GM12878 (cell line): ENCODE results near the gene RTN3. TPM values are rescaled to one million over a fixed set of nuclear protein-coding genes. Genes with fewer than 3 reads are reported as not detected.

Source experiments
- ATAC-seq: fragments of 200-7000 bp; cut with Tn5 transposase; 3 replicates; pipeline ENCODE4 v1.9.1; 2020; ENCODE audit warnings: mild to moderate bottlenecking, moderate library complexity
- BruUV-seq: library from RNA; stranded (reverse); fragments of 400-500 nt; replicated peaks from 2 replicates; lab custom pipeline; 2021; lab: Mats Ljungman, UMichigan
- CTCF ChIA-PET: fragments of 300-600 bp; sonication (Branson Sonifier 250); formaldehyde crosslinking; extraction: SDS; loops from one replicate; lab custom pipeline; 2021; ENCODE audit warnings: inconsistent platforms; lab: Yijun Ruan, JAX
- POLR2A ChIA-PET: fragments of 350-600 bp; formaldehyde crosslinking; extraction: SDS; loops from one replicate; lab custom pipeline; 2021; ENCODE audit warnings: inconsistent platforms; lab: Charles Lee
- RAD21 ChIA-PET: fragments of 300-600 bp; sonication (Branson Sonifier 250); formaldehyde crosslinking; loops from one replicate; lab custom pipeline; 2023; ENCODE audit warnings: antibody characterized with exemption; ENCODE audit not compliant: unreplicated experiment; lab: Charles Lee
- SMC1A ChIA-PET: fragments of 300-600 bp; sonication (Branson Sonifier 250); formaldehyde crosslinking; loops from one replicate; lab custom pipeline; 2023; ENCODE audit not compliant: unreplicated experiment, uncharacterized antibody; lab: Charles Lee
- DNase-seq: peaks from one replicate; pipeline ENCODE4 v3.0.0-alpha.2; 2011; ENCODE audit warnings: low read depth, low spot score
- FAIRE-seq: peaks from 3 replicates; lab custom pipeline; 2011; peaks lifted over from hg19 to GRCh38; lab: Jason Lieb, UNC
- H2AFZ ChIP-seq: 2 replicates; pipeline ENCODE4 v1.6.0; 2011; ENCODE audit warnings: low read depth, low read length, control low read depth; ENCODE audit not compliant: control insufficient read depth
- H3K27ac ChIP-seq: 2 replicates; pipeline ENCODE4 v1.5.1; 2011; ENCODE audit warnings: control low read depth; ENCODE audit not compliant: control insufficient read depth, insufficient read depth
- H3K27me3 ChIP-seq, 2 experiments: replicated peaks in 1 of 2; 2 replicates each; pipeline versions ENCODE4 v1.6.0 to v1.6.1; 2011; ENCODE audit warnings: low read length in 1 of 2; ENCODE audit not compliant: control insufficient read depth in 2 of 2, insufficient read depth in 2 of 2
- H3K36me3 ChIP-seq, 2 experiments: 2 replicates each; pipeline ENCODE4 v1.5.1; 2011; ENCODE audit warnings: low read length in 1 of 2; ENCODE audit not compliant: control insufficient read depth in 2 of 2, insufficient read depth in 2 of 2
- H3K4me1 ChIP-seq: 2 replicates; pipeline ENCODE4 v1.6.1; 2011; ENCODE audit warnings: mild to moderate bottlenecking, low read length, moderate library complexity, mixed read lengths; ENCODE audit not compliant: control insufficient read depth, insufficient read depth
- H3K4me2 ChIP-seq: 2 replicates; pipeline ENCODE4 v1.6.0; 2011; ENCODE audit warnings: control low read depth; ENCODE audit not compliant: control insufficient read depth, insufficient read depth
- H3K4me3 ChIP-seq: fragments of 200-600 bp; sonication (generic); 2 replicates; pipeline ENCODE4 v1.5.1; 2016
- H3K79me2 ChIP-seq: 2 replicates; pipeline ENCODE4 v1.6.0; 2011; ENCODE audit warnings: low read length; ENCODE audit not compliant: control insufficient read depth, insufficient read depth
- H3K9ac ChIP-seq: 2 replicates; pipeline ENCODE4 v1.8.0; 2011; ENCODE audit warnings: low read length, control low read depth, mixed read lengths; ENCODE audit not compliant: control insufficient read depth, insufficient read depth
- H3K9me3 ChIP-seq: replicated peaks from 3 replicates; pipeline ENCODE4 v1.5.1; 2011; ENCODE audit warnings: mild to moderate bottlenecking, low read length; ENCODE audit not compliant: control insufficient read depth, insufficient read depth
- H4K20me1 ChIP-seq: 2 replicates; pipeline ENCODE4 v1.6.0; 2011; ENCODE audit not compliant: control insufficient read depth, insufficient read depth
- HDAC6 ChIP-seq: fragments of 200-600 bp; sonication (generic); IDR thresholded peaks from one replicate; pipeline ENCODE4 v1.8.0; 2017; ENCODE audit warnings: antibody characterized with exemption; ENCODE audit not compliant: unreplicated experiment
- IKZF2 ChIP-seq, 2 experiments: fragments of 450-650 bp; IDR thresholded peaks; 2 replicates each; pipeline ENCODE4 v1.6.1; 2017; ENCODE audit warnings: mild to moderate bottlenecking in 2 of 2, moderate library complexity in 2 of 2
- JUND ChIP-seq: IDR thresholded peaks from 2 replicates; pipeline ENCODE4 v1.6.1; 2012; ENCODE audit warnings: low read depth, mild to moderate bottlenecking, low read length, improper control_type of control experiment, moderate library complexity
- LARP7 ChIP-seq: fragments of 450-650 bp; IDR thresholded peaks from 2 replicates; pipeline ENCODE4 v1.6.1; 2017; ENCODE audit warnings: mild to moderate bottlenecking
- MEF2A ChIP-seq: IDR thresholded peaks from 2 replicates; pipeline ENCODE4 v1.6.1; 2011; ENCODE audit warnings: low read depth, mild to moderate bottlenecking, low read length, moderate library complexity; ENCODE audit not compliant: insufficient read depth
- MTA2 ChIP-seq: fragments of 450-650 bp; IDR thresholded peaks from 2 replicates; pipeline ENCODE4 v1.6.1; 2016; ENCODE audit warnings: low read depth, mild to moderate bottlenecking, moderate library complexity
- NBN ChIP-seq: fragments of 450-650 bp; IDR thresholded peaks from 2 replicates; pipeline ENCODE4 v1.6.1; 2016
- NR2C2 ChIP-seq: IDR thresholded peaks from 2 replicates; pipeline ENCODE4 v1.6.1; 2011; ENCODE audit warnings: borderline replicate concordance, low read depth; ENCODE audit not compliant: control insufficient read depth, insufficient read length
- POLR2AphosphoS2 ChIP-seq: IDR thresholded peaks from 2 replicates; pipeline ENCODE4 v1.6.1; 2011; ENCODE audit warnings: low read depth, mild to moderate bottlenecking, low read length, improper control_type of control experiment, moderate library complexity
- SIN3A ChIP-seq: IDR thresholded peaks from 2 replicates; pipeline ENCODE4 v1.6.1; 2012; ENCODE audit warnings: low read depth, low read length, improper control_type of control experiment
- SUZ12 ChIP-seq: fragments of 200-600 bp; sonication (generic); IDR thresholded peaks from one replicate; pipeline ENCODE4 v1.6.1; 2018; ENCODE audit warnings: antibody characterized with exemption, mild to moderate bottlenecking; ENCODE audit not compliant: unreplicated experiment
- TCF3 ChIP-seq: IDR thresholded peaks from 2 replicates; pipeline ENCODE4 v1.6.1; 2012; ENCODE audit warnings: low read depth, mild to moderate bottlenecking, low read length, borderline replicate concordance; ENCODE audit not compliant: insufficient read depth
- ZNF217 ChIP-seq: fragments of 450-650 bp; IDR thresholded peaks from 2 replicates; pipeline ENCODE4 v1.6.1; 2017; ENCODE audit warnings: antibody characterized with exemption, mild to moderate bottlenecking
- ZNF622 ChIP-seq: fragments of 450-650 bp; IDR thresholded peaks from 2 replicates; pipeline ENCODE4 v1.6.1; 2017; ENCODE audit warnings: mild to moderate bottlenecking, inconsistent platforms
- WGBS: methylation state at CpG from one replicate; pipeline ENCODE4 v1.1.6; 2016; ENCODE audit warnings: low lambda C conversion rate; ENCODE audit not compliant: insufficient replicate concordance, insufficient coverage; ENCODE audit errors: missing lambda C conversion rate; 5-methylcytosine and 5-hydroxymethylcytosine counted together
- in situ Hi-C: fragments of 300-500 bp; cut with MboI; formaldehyde crosslinking; loops from 9 replicates; pipeline ENCODE4 v1.14.3; 2018; ENCODE audit warnings: mixed read lengths
- intact Hi-C: fragments of 100-400 bp; cut with micrococcal nuclease; formaldehyde crosslinking; loops from one replicate; pipeline ENCODE4 v1.14.2; 2022; ENCODE audit not compliant: unreplicated experiment
- polyA plus RNA-seq, 11 experiments: library from polyadenylated mRNA; depleted of rRNA in 4 of 11; unstranded in 6 of 11; stranded (reverse) in 5 of 11; fragments of >200 nt; fragmentation: Nextera tagmentation in 4 of 11; fragmentation: Illumina TruSeq in 1 of 11; extraction: Ambion mirVana in 4 of 11; extraction: Trizol in 1 of 11; gene quantifications; 1 replicate in 1 of 11; 2 replicates in 10 of 11; pipeline versions ENCODE4 v1.2.1 to v1.2.3, GENCODE V29; 2011 to 2016; ENCODE audit warnings: inconsistent platforms in 2 of 11, missing spikeins in 2 of 11, low read depth in 1 of 11
- total RNA-seq, 4 experiments: library from RNA; depleted of rRNA in 3 of 4; stranded (reverse); fragments of >200 nt in 3 of 4; fragmentation: Illumina TruSeq in 1 of 4; extraction: Trizol in 1 of 4; gene quantifications; 2 replicates each; pipeline versions ENCODE4 v1.2.1 to v1.2.3, GENCODE V29; 2013 to 2021
- TF ChIP-seq, protein P1 (sequence below), 3 experiments: IDR thresholded peaks in 2 of 3; conservative IDR thresholded peaks in 1 of 3; 2 replicates each; pipeline ENCODE4 v1.5.1; 2011; ENCODE audit warnings: low read depth in 3 of 3, low read length in 3 of 3, mild to moderate bottlenecking in 3 of 3, control low read depth in 2 of 3, moderate library complexity in 2 of 3, inconsistent platforms in 1 of 3, mixed read lengths in 1 of 3; ENCODE audit not compliant: control insufficient read depth in 2 of 3, insufficient read depth in 1 of 3; ENCODE audit errors: extremely low read depth in 1 of 3
- TF ChIP-seq, protein P2 (sequence below): fragments of 450-650 bp; IDR thresholded peaks from 2 replicates; pipeline ENCODE4 v1.6.1; 2016; ENCODE audit warnings: mild to moderate bottlenecking
- TF ChIP-seq, protein P3 (sequence below): IDR thresholded peaks from 2 replicates; pipeline ENCODE4 v1.6.1; 2012; ENCODE audit warnings: improper control_type of control experiment, low read depth, low read length; ENCODE audit not compliant: insufficient replicate concordance

The RTN3 gene
- total and polyA plus RNA-seq, 10 of the 15 experiments (the other 5 are each of a cell fraction or from before 2014, with no cell fraction given): 22.9 to 64.2 (median 47.0) TPM

DNA sequence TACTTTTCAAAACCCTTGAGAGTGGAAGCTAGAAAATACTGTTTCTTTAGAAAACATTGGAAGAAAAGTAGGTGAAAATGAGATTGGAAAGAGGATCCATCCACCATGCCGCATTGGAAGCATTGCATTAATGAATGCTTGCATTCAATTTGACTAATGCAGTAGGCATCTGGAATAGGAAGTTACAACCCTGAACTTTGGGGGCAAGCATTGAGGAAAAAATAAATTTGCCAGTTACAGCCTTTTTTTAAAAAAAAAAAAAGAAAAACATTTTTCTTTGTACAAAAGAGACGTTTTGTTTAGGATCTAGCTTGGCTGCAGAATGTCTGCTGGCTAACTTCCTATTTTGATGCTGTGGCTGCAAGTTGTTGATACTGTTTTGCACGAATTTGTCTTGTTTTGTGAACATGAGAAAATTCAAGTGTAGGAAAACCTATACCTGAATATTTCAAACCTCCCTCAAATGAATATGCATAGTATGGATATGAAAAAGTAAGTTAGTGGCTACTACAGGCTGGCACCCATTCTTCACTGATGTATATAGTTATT is 28.1 kb downstream of the RTN3 start:
- FAIRE-seq (no peak), ATAC-seq (no peak), DNase-seq (no peak)
- Histone ChIP-seq H3K4me1 (no peaks in the 10 kb centered on the region), H4K20me1 (no peaks in the 10 kb centered on the region), H3K27me3 (no peaks in the 10 kb centered on the region), H2AFZ (no peak overlapping the region), H3K4me3 (no peak overlapping the region), H3K4me2 (no peak overlapping the region), H3K36me3 (no peaks in the 10 kb centered on the region), H3K79me2 (no peaks in the 10 kb centered on the region; the same call in none of the 2 replicates), H3K9ac (no peak overlapping the region), H3K27ac (no peak overlapping the region), H3K9me3 (no peaks in the 10 kb centered on the region)
- intact Hi-C loops (no loop called here), in situ Hi-C loops (no loop called here)
- ChIA-PET SMC1A (interaction anchor here (1.1 kb wide), 1 partner anchor 10 kb away, joined by 3 read pairs; no protein-coding TSS in a partner anchor), RAD21 (no interaction called here), CTCF (interaction anchor here (1.0 kb wide), 1 partner anchor 29 kb away, joined by 5 read pairs; no protein-coding TSS in a partner anchor), POLR2A (interaction anchor here (0.6 kb wide), 1 partner anchor 47 kb away, joined by 3 read pairs; no protein-coding TSS in a partner anchor)
- WGBS: 81% methylated on average over 3 of the region's 3 CpGs
- no TSS peak for BruUV-seq
- TF ChIP-seq LARP7: no peak
- no peak for TF ChIP-seq SUZ12
- no peak for TF ChIP-seq MEF2A
- no peak for TF ChIP-seq ZNF217
- no peak for TF ChIP-seq MTA2
- TF ChIP-seq SIN3A: no peak
- no peak for TF ChIP-seq IKZF2 (IDR thresholded peaks at IDR 0.05)
- no peak for TF ChIP-seq TCF3
- TF ChIP-seq, protein P1, sequence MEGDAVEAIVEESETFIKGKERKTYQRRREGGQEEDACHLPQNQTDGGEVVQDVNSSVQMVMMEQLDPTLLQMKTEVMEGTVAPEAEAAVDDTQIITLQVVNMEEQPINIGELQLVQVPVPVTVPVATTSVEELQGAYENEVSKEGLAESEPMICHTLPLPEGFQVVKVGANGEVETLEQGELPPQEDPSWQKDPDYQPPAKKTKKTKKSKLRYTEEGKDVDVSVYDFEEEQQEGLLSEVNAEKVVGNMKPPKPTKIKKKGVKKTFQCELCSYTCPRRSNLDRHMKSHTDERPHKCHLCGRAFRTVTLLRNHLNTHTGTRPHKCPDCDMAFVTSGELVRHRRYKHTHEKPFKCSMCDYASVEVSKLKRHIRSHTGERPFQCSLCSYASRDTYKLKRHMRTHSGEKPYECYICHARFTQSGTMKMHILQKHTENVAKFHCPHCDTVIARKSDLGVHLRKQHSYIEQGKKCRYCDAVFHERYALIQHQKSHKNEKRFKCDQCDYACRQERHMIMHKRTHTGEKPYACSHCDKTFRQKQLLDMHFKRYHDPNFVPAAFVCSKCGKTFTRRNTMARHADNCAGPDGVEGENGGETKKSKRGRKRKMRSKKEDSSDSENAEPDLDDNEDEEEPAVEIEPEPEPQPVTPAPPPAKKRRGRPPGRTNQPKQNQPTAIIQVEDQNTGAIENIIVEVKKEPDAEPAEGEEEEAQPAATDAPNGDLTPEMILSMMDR (IDR thresholded peaks at IDR 0.05 in 2 of 3, conservative IDR thresholded peaks at IDR 0.05 in 1 of 3; ENCODE audit: control insufficient read depth in 2 of 3, extremely low read depth in 1 of 3, insufficient read depth in 1 of 3, low read depth in 3 of 3, low read length in 3 of 3): no peak
- TF ChIP-seq JUND: no peak
- no peak for TF ChIP-seq HDAC6
- TF ChIP-seq, protein P2, sequence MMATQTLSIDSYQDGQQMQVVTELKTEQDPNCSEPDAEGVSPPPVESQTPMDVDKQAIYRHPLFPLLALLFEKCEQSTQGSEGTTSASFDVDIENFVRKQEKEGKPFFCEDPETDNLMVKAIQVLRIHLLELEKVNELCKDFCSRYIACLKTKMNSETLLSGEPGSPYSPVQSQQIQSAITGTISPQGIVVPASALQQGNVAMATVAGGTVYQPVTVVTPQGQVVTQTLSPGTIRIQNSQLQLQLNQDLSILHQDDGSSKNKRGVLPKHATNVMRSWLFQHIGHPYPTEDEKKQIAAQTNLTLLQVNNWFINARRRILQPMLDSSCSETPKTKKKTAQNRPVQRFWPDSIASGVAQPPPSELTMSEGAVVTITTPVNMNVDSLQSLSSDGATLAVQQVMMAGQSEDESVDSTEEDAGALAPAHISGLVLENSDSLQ: no peak
- TF ChIP-seq NR2C2: no peak
- no peak for TF ChIP-seq POLR2AphosphoS2
- no peak for TF ChIP-seq NBN
- TF ChIP-seq, protein P3, sequence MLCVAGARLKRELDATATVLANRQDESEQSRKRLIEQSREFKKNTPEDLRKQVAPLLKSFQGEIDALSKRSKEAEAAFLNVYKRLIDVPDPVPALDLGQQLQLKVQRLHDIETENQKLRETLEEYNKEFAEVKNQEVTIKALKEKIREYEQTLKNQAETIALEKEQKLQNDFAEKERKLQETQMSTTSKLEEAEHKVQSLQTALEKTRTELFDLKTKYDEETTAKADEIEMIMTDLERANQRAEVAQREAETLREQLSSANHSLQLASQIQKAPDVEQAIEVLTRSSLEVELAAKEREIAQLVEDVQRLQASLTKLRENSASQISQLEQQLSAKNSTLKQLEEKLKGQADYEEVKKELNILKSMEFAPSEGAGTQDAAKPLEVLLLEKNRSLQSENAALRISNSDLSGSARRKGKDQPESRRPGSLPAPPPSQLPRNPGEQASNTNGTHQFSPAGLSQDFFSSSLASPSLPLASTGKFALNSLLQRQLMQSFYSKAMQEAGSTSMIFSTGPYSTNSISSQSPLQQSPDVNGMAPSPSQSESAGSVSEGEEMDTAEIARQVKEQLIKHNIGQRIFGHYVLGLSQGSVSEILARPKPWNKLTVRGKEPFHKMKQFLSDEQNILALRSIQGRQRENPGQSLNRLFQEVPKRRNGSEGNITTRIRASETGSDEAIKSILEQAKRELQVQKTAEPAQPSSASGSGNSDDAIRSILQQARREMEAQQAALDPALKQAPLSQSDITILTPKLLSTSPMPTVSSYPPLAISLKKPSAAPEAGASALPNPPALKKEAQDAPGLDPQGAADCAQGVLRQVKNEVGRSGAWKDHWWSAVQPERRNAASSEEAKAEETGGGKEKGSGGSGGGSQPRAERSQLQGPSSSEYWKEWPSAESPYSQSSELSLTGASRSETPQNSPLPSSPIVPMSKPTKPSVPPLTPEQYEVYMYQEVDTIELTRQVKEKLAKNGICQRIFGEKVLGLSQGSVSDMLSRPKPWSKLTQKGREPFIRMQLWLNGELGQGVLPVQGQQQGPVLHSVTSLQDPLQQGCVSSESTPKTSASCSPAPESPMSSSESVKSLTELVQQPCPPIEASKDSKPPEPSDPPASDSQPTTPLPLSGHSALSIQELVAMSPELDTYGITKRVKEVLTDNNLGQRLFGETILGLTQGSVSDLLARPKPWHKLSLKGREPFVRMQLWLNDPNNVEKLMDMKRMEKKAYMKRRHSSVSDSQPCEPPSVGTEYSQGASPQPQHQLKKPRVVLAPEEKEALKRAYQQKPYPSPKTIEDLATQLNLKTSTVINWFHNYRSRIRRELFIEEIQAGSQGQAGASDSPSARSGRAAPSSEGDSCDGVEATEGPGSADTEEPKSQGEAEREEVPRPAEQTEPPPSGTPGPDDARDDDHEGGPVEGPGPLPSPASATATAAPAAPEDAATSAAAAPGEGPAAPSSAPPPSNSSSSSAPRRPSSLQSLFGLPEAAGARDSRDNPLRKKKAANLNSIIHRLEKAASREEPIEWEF: no peak
- no peak for TF ChIP-seq ZNF622
